GM21723 (cell line): ENCODE results near the gene P4HA3.

Source experiments
- ATAC-seq: cut with Tn5 transposase; IDR thresholded peaks from one replicate; pipeline ENCODE4 v1.9.1; 2021; ENCODE audit warnings: mild to moderate bottlenecking, moderate library complexity; ENCODE audit not compliant: unreplicated experiment

Gene P4HA3

DNA sequence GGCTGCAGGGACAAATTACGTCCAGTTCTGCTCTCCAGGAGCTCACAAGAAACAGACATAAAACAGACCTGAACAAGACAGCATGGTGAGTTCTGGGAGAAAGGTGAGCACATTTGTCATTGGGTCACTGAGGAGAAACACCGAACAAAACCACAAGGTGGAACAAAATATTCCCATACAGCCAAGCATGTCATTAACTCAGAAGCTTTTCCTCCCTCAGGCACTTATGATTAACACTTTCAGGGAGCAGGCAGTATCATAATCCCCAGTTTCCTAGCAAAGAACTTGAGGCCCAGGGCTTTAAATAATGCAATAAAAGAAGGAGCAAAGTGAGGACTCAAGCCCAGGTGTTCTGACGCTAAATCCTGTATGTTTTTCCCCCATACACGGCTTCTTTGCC is 43.0 kb downstream of the P4HA3 start:
- ATAC-seq, result no peak

DNA sequence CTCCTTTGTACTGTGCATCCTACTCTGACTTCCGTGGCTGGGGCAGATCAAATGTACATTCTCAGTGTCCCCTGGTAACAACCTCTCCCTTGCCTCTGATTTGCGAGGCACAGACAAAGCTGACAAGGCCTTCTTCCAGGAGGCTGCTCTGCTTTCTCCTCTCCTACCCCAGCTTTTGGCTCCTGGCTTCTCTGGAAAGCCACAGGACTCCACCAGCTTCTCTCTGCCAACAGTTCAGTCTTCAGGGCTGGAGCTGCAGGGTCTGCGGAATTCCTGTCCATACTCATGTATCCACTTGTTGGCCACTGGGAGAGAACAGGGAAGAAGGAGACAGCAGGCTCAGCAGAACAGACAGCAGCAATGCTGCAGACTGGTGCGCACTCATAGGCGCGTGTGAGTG is 44.4 kb downstream of the P4HA3 start:
- no peak for ATAC-seq

DNA sequence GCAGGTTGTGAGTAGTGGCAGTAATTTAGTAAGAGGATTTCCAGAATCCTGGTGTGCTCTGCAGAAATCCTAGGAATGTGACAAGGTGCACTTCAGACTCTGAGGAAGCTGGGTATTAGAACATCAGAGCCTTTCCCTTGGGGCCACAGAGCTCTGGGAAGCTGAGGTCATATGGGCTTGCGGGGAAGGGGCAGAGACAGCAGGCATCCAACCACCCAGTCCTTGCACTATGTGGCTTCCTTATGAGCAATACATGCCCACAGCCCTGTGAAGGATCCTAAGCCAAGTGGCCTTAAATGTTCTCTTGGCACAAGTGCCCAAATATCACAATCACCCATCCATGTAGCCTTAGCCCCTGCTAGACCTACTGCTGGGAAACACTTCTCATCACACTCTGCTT is 46.2 kb downstream of the P4HA3 start:
- no peak for ATAC-seq

DNA sequence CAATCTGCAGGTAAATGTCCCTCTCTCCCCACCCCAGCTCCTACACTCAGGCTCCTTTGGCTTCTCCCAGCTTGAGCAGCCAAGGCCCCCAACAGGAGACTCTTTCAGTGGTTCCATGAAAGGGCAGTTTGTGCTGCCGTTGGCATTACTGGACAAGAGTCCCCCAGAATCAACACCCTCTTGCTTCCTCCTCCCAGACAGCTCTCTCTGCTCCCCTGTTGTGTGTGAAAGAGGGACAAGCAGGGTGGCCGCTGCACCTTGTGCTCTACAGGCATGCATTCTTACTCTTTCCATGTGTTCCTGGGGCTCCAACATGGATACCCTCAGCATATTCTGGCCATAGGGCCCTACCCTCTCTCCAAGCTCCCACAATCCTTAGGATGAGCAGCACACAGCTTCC is 48.7 kb downstream of the P4HA3 start:
- ATAC-seq, result no peak

DNA sequence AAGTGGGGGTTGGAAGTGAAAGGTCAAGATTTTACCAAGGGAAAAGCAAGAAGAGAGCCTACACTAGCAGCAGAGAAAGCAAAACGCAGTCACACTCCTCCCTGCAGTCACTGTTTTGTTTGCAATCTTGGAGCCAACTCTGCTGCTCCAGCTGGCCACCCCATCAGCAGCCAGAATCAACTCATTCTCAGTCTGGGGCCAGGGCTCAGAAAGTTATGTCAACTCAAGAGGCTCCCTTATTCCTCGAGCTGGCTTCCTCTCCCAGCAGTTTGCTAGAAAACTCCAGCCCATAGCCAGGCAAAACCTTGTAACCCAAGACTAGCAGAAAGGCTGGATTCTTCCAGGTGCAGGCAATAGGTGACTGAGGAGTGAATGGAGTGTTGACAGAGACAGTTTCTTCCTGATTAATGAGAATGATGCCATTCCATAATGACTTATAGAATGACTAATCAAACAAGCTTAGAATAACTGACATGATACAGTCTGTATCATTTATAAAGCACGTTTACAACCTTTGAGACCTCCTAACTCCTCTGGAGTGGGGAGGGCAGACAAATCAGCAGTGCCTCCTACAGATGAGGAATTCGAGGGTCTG is 53.4 kb downstream of the P4HA3 start:
- no peak for ATAC-seq

DNA sequence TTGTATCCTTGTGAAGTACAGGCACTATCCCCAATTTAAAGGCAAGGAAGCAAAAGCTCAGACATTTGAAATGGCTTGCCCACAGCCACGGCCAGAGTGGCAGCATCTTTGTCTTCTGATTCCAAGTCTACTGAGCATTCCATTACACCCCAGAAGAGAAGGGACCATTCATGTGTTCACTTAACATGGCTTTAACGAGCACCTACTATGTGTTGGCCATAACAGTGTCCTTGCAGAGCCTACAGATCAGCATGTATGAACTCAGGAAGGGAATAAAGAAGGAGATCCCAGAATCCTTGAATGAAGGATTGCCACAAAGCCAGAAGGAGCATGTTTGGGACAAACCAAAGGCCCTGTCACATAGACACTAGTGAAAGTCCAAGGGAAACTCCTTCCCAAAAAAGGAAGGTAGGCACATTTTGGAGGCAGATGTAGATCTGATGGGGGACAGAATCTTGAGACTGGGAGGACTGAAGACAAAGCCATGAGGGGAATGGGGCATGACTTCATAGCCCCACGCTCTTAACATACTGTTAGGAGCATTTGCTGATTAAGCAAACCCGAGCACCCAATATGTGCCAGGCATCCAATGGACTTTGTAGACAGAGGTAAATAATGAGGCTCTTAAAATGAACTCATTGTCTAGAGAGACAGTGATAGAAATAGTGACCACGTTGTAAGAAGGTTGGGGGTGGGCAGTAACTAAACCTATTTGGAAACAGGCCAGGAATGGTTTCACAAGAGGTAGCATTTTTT is 54.9 kb downstream of the P4HA3 start:
- no peak for ATAC-seq

DNA sequence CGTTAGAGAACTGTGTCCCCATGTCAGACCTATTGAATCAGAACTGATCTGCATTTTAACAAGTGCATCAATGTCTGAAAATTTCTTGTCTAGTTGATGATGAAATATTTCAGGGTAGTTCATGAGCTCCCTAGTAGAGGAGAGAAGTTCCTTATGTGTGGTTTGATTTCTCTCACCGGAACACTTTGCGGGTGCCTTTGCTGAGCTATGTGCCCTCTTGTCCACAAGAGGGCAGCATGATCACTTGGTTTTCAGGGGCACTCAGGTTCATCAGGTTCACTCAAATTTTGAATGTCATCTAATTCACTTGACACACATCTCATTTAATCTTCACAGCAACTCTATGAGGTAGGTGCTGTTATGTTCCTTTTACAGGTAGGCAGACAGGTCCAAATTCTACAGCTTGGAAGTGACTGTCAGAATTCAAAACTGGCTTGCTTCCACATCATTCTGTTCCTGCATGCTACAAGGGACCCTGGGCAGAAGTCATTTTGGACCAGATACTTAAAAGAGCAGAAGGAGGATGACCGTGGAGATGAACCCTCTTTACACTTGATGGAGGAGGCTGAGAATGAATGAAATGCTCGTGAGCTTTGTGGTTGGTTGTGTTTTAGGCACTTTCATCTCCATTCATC is 55.6 kb downstream of the P4HA3 start:
- ATAC-seq, result no peak

DNA sequence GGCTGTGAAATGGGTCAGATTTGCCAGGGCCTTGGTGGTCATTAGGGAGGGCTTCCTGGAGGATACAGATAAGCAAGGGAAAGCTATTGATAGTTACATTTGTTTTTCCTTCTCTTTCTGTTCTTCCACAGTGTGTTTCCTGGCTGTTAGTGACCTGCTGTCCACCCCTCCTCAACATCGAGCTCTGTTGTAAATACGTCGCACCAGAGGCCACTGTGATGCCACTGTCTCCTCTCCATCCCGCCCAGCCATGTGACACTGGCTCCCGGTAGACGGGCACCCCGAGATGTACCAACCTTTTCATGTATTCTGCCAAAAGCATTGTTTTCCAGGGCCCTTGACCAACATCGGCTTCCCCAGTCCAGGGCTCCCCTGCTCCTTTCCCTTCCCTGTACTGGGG is 58.1 kb downstream of the P4HA3 start:
- ATAC-seq, result no peak

DNA sequence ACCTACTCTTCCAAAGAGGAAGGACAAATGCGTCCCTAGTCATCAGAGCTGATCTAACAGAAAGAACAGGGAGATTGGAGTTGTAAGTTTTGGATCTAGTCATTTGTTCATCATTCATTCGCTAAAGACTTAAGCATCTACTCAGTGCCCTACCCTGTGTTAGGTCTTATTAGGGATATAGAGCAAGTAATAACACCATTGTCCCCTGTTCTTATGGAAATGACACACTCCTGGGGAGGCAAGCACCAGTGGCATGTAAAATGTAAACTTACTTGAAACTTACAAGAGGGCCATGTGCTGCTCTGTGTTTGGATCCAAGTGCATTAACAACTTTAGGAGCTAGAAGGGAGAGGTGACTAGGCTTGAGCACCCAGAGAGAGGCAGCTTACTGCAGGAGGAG is 61.9 kb downstream of the P4HA3 start:
- no peak for ATAC-seq

DNA sequence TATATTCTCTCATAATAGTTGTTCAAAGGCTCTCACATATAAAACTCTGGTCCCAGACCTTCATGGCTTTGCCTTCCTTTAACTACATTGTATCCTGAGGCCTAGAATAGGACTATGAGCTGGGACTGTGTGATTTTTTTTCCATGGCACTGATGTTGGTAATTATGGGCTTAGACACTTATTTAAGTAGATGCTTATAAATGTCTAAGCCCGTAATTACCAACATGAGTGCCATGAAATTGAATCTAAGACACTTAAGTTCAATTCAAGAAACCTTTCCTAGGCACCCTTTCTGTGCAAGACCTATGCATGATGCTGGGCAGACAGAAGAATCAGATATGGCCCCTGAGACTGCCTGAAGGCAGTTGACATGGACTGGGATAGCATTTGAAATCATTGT is 63.0 kb downstream of the P4HA3 start:
- no peak for ATAC-seq

DNA sequence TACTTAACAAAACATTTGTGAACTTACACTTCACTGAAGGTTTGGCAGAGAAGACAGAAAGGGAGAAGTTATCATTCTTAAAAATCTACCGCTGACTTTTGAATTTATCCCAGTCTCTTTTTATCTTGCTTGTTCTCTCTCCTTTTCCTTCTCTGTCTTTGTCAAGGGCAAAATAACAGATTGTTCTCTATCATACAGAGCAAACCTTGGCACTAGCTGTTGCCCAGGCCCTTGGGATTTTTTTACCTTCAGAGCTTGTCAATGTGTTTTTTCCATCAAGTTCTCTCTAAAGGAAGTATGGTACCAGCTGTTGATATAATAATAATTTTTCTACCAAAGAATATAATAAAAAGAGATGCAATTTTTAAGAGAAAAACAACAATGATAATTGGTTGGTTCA is 73.2 kb downstream of the P4HA3 start:
- no peak for ATAC-seq

DNA sequence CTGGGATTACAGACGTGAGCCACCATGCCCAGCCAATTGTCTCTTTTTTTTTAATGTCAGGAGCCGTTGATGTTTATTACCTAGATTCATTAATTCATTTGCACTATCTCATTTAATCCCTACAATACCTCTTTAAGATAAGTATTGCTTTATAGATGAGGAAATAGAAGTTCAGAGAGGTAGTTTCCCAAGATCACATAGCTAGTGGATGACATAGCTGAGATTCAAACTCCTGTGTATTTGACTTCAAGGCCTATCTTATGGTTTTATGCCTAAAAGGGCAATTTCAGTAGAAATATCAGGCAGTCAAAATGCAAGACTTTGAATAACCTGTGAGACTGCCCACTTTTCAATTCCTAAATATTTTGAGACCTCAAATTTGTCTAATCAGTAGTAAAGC is 73.9 kb downstream of the P4HA3 start:
- no peak for ATAC-seq

DNA sequence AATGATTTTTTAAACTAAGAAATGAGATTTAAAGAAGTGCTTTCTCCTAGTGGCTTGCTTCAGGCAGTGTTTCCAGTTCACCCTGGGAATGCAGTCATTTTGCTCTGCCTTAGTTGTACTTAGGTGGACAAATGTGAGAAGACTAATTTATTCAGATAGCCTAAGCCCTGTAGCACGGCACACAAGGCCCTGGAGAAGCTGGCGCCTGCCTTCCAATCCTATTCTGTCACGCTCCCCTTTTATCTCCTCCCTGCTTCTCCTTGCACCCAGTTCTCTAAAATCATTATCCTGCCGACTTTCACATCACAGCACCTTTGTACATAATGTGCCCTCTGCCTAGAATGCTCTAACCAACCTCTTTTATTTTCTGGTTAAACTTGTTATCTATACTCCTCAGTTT is 76.3 kb downstream of the P4HA3 start:
- no peak for ATAC-seq

DNA sequence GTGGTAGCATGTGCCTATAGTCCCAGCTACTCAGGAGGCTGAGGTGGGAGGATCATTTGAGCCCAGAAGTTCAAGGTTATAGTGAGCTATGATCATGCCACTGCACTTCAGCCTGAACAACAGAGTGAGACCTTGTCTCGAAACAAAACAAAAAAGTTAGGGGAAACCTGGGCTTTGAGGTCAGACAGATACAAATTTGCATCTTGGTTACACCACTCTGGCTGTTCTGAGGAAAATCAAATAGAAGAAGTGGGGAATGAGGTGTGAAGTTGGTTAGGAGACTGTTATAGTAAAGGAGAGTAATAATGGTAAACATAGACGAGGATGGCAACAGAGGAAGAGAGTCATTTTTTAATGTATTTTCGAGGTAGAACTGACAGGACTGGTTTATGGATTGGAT is 77.8 kb downstream of the P4HA3 start:
- ATAC-seq, result no peak

DNA sequence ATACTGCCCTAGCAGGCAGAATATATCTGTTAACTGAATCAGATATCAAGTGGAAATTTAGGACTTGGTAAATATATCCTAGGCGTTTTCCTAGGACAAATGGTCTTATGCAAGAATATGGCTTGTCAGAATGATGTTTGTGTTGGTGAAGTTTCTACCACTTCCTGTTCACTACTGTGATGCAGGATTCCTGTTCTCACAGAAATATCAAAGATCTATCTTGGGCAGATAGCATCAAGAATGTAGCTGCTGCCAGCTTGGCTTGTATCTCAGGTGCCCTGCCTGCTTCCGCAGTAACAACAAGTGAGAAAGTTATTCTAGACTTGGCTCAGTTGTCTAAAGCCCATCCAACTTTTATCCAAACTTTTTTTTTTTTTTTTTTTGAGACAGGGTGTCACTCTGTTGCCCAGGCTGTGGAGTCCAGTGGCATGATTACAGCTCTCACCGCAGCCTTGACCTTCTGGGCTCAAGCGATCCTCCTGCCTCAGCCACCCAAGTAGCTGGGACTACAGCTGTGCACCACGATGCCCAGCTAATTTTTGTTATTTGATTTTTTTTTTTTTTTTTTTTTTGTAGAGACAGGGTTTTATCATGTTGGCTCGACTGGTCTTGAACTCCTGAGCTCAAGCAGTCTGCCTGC is 79.0 kb downstream of the P4HA3 start:
- ATAC-seq, result no peak

DNA sequence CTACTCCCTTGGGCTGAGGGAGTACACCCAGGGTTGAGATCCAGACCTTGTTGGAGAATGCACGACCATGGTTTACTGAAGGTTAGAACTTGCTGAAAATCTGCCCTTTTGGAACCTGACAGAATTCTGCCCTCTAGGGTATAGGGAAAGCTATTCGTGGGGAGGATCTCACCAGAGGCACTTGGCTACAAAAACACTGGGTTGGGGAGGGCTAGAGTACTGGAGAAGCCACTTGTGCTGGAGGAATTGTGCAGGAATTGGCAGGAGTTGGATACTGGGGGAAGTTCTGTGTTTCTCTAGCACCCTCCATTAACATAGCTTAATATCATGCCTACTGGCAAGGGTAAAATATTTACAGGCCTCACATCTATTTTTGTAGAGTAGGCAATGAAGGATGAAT is 84.5 kb downstream of the P4HA3 start:
- ATAC-seq, result no peak

DNA sequence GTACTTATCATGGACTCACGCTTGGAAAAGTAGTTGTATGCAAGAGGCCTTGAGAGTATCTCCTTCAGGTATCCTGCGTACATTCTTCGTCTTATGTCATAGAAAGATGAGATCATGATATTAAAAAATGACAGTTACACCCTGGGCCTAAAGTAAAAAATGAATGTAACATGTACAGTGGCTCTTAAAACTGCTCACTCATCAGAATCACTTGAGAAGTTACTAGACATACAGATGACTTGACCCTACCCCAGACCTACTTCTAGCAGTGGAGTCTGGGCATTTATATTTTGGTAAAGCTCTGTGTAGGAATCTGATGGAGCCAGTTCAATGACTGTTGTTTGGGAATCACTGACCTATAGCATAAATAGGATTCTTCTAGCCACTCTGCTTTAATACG is 85.9 kb downstream of the P4HA3 start:
- no peak for ATAC-seq

DNA sequence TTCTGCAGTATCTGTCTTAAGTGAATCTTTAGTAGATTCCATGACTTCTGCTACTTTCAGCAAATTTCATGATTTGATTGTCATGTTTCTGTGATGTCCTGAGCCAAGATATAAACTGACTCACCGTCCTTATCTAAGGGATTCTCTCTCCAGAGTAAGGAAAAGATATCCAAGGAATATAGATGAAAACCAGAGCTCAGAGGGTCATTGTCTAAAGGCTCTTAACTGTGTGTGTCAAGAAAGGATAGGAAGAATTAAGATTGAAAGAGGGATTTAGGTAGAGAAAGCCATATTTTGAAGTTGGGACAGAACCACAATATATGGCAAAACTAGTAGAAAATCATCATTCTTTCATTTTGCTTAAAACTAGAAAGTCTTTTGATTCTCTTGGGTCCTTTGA is 89.6 kb downstream of the P4HA3 start:
- no peak for ATAC-seq

DNA sequence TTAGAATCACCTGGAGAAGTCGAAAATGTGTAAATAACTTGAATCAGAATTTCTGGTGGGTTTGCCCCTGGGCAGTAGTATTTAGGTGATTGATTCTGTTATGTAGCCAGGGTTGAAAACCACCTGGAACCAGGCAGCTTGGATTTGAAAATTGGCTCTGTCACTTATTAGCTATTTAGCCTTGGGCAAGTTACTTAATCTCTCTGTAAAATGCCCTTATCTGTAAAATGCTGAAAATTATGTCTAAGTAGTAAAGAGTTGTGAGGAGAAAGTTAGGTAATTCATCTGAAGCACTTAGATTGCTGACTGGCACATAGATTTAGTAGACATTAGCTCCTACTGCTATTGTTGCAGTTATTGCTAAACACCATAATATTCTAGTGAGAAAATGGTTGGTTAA is 91.1 kb downstream of the P4HA3 start:
- no peak for ATAC-seq
